Endometrial microvascular endothelial cells (primary cell): ENCODE results near the gene NCAPD2. TPM values are rescaled to one million over a fixed set of nuclear protein-coding genes. Genes with fewer than 3 reads are reported as not detected.
"Not testable (repeated sequence)": the region's sequence is repeated elsewhere in the genome, so short reads cannot be mapped to it uniquely, and the experiment has no call there.

ENCODE experiments used
- in situ Hi-C: cut with HindIII; loops from 2 replicates; pipeline ENCODE4 v1.10.0; 2017; ENCODE audit warnings: low sequenced_read_pairs, low pct_unique_long_range_greater_than_20kb; ENCODE audit errors: inconsistent ontology term
- total RNA-seq: library from RNA; depleted of rRNA; stranded (reverse); fragments of >200 nt; gene quantifications from one replicate; pipeline ENCODE4 v1.2.3, GENCODE V29; 2015; ENCODE audit errors: inconsistent ontology term

NCAPD2 gene
- total RNA-seq, 1 donor from 2014 or later, result 102 TPM

DNA sequence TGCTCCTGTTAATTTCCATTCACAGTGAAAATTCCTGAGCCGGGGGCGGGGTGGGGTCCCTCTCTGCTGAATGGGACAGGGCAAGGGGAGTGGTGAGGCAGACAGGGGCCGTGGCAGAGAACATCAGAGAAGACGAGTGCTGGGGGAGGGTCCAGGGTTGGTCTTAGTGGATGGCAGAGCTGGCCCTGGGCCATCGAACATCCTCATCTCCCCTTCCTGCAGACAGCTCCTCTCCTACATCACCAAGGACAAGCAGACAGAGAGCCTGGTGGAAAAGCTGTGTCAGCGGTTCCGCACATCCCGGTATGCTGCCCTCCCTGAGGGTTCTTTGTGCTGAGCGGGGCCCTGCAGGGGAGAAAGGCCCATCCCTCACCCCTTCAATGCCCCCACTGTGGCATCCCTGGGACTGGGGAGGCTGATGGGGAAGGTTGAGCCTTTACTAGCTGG is 35.4 kb downstream of the NCAPD2 start:
- in situ Hi-C loops, result no loop called here

DNA sequence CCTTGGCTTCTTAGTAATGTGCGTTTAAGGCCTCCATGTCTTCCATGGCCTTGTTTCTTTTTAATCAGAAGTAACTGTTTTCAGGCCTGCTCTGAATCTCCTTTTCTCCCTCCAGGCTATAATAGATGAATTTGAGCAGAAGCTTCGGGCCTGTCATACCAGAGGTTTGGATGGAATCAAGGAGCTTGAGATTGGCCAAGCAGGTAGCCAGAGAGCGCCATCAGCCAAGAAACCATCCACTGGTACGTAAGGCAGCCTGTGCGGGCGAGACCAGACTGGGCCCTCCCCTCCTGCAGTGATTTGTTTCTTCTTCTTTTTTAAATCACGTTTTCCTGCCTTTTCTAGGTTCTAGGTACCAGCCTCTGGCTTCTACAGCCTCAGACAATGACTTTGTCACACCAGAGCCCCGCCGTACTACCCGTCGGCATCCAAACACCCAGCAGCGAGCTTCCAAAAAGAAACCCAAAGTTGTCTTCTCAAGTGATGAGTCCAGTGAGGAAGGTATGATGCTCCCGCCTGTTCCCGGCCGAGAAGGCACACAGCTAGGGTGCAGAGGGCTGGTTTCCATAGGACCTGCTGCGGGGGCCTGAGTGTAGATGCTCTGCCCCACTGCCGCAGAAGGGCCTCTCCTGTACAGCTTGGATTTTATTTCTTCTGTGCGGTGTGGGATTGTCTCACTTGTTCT is 36.8 kb downstream of the NCAPD2 start:
- in situ Hi-C loops, result no loop called here

DNA sequence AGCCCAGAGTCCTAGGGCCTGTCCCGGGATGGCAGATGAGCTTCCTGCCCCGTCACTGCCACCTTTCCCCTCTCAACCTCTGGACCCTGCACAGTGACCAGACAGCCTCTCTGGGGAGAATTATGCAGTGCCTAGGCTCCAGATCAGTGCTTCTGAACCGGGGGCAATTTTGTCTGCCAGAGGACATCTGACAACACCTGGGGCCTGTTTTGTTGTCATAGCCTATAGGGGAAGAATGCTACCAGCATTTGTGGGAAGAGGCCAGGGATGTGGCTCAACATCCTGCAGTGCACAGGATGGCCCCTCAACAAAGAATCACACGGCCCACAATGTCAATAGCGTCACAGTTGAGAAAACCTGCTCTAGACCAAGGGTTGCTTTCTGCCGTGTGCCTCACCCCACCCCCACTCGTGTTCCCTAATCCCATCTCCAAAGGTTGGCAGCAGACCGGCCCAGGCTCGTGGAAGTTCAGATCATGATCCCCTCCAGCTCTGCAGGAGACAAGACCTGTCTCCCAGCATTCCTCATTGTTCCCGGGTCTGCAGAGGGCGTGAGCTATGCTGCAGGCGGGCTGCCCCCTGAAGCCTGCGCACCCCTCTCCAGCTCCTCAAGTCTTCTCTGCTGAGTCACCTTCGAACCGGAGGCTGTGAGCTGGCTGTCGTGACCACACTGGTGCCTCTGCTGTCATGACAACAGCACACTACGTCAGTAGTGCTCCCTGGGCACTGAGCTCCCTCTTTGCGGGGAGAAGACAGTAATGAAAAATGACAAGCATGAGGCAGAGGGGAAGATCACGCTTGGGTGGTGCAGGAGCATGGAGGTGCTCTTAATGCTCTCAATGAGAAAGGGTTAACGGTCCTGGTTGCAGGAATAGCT is 38.4 kb downstream of the NCAPD2 start:
- in situ Hi-C loops, result no loop called here

DNA sequence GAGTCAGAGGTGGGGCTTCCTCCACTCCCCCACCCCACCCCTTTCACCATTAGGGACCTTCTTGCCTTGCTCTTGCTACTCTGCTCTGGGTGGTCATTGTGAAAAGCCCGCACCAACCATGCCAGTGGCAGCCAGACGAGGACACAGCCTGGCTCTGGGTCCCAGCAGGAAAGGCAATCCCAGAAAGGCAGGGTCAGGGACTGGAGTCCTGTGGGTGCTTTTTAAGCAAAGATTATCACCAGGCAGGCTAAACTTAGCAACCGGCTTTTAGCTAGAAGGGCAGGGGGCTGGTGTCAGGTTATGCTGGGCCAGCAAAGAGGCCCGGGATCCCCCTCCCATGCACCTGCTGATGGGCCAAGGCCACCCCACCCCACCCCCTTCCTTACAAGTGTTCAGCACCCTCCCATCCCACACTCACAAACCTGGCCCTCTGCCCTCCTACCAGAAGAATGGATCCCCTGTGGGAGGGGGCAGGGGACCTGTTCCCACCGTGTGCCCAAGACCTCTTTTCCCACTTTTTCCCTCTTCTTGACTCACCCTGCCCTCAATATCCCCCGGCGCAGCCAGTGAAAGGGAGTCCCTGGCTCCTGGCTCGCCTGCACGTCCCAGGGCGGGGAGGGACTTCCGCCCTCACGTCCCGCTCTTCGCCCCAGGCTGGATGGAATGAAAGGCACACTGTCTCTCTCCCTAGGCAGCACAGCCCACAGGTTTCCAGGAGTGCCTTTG is 39.2 kb downstream of the NCAPD2 start:
- in situ Hi-C loops, result no loop called here

DNA sequence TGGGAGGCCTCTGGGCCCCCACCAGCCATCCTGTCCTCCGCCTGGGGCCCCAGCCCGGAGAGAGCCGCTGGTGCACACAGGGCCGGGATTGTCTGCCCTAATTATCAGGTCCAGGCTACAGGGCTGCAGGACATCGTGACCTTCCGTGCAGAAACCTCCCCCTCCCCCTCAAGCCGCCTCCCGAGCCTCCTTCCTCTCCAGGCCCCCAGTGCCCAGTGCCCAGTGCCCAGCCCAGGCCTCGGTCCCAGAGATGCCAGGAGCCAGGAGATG is 39.7 kb downstream of the NCAPD2 start:
- in situ Hi-C loops, result no loop called here

DNA sequence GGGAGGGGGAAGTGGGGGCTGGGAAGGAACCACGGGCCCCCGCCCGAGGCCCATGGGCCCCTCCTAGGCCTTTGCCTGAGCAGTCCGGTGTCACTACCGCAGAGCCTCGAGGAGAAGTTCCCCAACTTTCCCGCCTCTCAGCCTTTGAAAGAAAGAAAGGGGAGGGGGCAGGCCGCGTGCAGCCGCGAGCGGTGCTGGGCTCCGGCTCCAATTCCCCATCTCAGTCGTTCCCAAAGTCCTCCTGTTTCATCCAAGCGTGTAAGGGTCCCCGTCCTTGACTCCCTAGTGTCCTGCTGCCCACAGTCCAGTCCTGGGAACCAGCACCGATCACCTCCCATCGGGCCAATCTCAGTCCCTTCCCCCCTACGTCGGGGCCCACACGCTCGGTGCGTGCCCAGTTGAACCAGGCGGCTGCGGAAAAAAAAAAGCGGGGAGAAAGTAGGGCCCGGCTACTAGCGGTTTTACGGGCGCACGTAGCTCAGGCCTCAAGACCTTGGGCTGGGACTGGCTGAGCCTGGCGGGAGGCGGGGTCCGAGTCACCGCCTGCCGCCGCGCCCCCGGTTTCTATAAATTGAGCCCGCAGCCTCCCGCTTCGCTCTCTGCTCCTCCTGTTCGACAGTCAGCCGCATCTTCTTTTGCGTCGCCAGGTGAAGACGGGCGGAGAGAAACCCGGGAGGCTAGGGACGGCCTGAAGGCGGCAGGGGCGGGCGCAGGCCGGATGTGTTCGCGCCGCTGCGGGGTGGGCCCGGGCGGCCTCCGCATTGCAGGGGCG is 40.2 kb downstream of the NCAPD2 start, which contains the start of gene GAPDH:
TSS of gene GAPDH (plus strand) at position 595 of the 772 bp plus-strand sequence. CDS start 316 bp downstream, outside the sequence.
- in situ Hi-C loops, result no loop called here

DNA sequence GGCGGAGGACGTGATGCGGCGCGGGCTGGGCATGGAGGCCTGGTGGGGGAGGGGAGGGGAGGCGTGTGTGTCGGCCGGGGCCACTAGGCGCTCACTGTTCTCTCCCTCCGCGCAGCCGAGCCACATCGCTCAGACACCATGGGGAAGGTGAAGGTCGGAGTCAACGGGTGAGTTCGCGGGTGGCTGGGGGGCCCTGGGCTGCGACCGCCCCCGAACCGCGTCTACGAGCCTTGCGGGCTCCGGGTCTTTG is 40.7 kb downstream of the NCAPD2 start:
- in situ Hi-C loops, result no loop called here

DNA sequence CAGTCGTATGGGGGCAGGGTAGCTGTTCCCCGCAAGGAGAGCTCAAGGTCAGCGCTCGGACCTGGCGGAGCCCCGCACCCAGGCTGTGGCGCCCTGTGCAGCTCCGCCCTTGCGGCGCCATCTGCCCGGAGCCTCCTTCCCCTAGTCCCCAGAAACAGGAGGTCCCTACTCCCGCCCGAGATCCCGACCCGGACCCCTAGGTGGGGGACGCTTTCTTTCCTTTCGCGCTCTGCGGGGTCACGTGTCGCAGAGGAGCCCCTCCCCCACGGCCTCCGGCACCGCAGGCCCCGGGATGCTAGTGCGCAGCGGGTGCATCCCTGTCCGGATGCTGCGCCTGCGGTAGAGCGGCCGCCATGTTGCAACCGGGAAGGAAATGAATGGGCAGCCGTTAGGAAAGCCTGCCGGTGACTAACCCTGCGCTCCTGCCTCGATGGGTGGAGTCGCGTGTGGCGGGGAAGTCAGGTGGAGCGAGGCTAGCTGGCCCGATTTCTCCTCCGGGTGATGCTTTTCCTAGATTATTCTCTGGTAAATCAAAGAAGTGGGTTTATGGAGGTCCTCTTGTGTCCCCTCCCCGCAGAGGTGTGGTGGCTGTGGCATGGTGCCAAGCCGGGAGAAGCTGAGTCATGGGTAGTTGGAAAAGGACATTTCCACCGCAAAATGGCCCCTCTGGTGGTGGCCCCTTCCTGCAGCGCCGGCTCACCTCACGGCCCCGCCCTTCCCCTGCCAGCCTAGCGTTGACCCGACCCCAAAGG is 41.2 kb downstream of the NCAPD2 start:
- in situ Hi-C loops, result no loop called here

DNA sequence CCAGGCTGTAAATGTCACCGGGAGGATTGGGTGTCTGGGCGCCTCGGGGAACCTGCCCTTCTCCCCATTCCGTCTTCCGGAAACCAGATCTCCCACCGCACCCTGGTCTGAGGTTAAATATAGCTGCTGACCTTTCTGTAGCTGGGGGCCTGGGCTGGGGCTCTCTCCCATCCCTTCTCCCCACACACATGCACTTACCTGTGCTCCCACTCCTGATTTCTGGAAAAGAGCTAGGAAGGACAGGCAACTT is 41.7 kb downstream of the NCAPD2 start:
- in situ Hi-C loops, result no loop called here

DNA sequence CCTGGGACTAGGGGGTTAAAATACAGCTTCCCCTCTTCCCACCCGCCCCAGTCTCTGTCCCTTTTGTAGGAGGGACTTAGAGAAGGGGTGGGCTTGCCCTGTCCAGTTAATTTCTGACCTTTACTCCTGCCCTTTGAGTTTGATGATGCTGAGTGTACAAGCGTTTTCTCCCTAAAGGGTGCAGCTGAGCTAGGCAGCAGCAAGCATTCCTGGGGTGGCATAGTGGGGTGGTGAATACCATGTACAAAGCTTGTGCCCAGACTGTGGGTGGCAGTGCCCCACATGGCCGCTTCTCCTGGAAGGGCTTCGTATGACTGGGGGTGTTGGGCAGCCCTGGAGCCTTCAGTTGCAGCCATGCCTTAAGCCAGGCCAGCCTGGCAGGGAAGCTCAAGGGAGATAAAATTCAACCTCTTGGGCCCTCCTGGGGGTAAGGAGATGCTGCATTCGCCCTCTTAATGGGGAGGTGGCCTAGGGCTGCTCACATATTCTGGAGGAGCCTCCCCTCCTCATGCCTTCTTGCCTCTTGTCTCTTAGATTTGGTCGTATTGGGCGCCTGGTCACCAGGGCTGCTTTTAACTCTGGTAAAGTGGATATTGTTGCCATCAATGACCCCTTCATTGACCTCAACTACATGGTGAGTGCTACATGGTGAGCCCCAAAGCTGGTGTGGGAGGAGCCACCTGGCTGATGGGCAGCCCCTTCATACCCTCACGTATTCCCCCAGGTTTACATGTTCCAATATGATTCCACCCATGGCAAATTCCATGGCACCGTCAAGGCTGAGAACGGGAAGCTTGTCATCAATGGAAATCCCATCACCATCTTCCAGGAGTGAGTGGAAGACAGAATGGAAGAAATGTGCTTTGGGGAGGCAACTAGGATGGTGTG is 42.3 kb downstream of the NCAPD2 start:
- in situ Hi-C loops, result no loop called here

DNA sequence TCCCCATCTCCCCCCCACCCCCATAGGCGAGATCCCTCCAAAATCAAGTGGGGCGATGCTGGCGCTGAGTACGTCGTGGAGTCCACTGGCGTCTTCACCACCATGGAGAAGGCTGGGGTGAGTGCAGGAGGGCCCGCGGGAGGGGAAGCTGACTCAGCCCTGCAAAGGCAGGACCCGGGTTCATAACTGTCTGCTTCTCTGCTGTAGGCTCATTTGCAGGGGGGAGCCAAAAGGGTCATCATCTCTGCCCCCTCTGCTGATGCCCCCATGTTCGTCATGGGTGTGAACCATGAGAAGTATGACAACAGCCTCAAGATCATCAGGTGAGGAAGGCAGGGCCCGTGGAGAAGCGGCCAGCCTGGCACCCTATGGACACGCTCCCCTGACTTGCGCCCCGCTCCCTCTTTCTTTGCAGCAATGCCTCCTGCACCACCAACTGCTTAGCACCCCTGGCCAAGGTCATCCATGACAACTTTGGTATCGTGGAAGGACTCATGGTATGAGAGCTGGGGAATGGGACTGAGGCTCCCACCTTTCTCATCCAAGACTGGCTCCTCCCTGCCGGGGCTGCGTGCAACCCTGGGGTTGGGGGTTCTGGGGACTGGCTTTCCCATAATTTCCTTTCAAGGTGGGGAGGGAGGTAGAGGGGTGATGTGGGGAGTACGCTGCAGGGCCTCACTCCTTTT is 43.1 kb downstream of the NCAPD2 start:
- in situ Hi-C loops, result no loop called here

DNA sequence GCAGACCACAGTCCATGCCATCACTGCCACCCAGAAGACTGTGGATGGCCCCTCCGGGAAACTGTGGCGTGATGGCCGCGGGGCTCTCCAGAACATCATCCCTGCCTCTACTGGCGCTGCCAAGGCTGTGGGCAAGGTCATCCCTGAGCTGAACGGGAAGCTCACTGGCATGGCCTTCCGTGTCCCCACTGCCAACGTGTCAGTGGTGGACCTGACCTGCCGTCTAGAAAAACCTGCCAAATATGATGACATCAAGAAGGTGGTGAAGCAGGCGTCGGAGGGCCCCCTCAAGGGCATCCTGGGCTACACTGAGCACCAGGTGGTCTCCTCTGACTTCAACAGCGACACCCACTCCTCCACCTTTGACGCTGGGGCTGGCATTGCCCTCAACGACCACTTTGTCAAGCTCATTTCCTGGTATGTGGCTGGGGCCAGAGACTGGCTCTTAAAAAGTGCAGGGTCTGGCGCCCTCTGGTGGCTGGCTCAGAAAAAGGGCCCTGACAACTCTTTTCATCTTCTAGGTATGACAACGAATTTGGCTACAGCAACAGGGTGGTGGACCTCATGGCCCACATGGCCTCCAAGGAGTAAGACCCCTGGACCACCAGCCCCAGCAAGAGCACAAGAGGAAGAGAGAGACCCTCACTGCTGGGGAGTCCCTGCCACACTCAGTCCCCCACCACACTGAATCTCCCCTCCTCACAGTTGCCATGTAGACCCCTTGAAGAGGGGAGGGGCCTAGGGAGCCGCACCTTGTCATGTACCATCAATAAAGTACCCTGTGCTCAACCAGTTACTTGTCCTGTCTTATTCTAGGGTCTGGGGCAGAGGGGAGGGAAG is 43.9 kb downstream of the NCAPD2 start:
- in situ Hi-C loops, result not testable (repeated sequence)

DNA sequence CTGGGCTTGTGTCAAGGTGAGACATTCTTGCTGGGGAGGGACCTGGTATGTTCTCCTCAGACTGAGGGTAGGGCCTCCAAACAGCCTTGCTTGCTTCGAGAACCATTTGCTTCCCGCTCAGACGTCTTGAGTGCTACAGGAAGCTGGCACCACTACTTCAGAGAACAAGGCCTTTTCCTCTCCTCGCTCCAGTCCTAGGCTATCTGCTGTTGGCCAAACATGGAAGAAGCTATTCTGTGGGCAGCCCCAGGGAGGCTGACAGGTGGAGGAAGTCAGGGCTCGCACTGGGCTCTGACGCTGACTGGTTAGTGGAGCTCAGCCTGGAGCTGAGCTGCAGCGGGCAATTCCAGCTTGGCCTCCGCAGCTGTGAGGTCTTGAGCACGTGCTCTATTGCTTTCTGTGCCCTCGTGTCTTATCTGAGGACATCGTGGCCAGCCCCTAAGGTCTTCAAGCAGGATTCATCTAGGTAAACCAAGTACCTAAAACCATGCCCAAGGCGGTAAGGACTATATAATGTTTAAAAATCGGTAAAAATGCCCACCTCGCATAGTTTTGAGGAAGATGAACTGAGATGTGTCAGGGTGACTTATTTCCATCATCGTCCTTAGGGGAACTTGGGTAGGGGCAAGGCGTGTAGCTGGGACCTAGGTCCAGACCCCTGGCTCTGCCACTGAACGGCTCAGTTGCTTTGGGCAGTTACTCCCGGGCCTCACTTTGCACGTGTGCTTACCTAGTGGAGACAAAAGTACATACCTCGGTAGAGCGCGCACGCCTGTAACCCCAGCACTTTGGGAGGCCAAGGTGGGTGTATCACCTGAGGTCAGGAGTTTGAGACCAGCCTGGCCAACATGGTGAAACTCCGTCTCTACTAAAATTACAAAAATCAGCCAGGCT is 44.8 kb downstream of the NCAPD2 start:
- in situ Hi-C loops, result no loop called here

DNA sequence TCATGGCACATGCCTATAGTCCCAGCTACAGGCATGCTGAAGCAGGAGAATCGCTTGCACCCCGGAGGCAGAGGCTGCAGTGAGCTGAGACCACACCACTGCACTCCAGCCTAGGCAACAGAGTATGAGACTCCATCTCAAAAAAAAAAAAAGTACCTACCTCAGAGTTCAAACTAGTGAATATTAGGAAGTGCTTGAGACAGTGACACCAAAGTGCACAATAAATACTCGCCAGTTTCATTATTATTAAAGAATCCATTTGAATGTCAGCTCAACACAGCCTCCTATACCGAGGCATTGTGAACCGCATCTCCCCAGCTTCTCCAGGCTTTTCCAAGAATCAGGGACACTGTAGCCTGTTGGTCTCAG is 45.4 kb downstream of the NCAPD2 start:
- in situ Hi-C loops, result no loop called here

DNA sequence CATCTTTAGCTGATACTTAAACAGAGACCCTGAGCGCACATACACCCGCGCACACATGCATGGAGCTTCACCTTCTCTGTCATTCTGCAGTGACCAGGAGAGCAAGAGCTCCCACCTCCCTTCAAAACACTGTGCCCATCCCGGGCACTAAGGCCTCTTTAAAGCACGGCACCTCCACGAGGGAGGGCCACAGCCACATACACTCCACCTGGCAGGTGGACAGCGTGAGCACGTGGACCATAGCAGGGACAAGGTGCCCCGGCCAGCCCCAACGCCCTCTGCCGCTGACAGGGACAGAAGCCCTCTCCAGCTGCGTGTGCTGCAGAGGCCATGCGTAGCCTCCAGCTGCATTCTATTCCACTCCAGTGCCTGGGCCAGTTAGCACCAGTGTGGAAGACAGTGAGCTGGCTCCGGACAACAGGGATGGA is 45.8 kb downstream of the NCAPD2 start:
- in situ Hi-C loops, result no loop called here
